D721Med (cell line): ENCODE data around the gene FTH1.
A peak's percentile ranks its signal among the peaks of the same experiment; 100 is the strongest.

Experiments used
- DNase-seq: peaks from one replicate; pipeline ENCODE4 v3.0.0; 2011; ENCODE audit warnings: low spot score; ENCODE audit not compliant: insufficient read length
- FAIRE-seq: peaks from 2 replicates; lab custom pipeline; 2011; peaks lifted over from hg19 to GRCh38; lab: Jason Lieb, UNC
- CTCF ChIP-seq: IDR thresholded peaks from 2 replicates; pipeline ENCODE4 v1.5.1; 2012; ENCODE audit warnings: mild to moderate bottlenecking, control low read depth; ENCODE audit not compliant: insufficient read depth; ENCODE audit errors: missing control alignments

The FTH1 gene

GRCh38 chr11:61950035-61950547 lies 17.3 kb downstream of the FTH1 start, which contains the start of gene BEST1:
Gene BEST1, plus strand, starts transcription at chr11:61950351. Its CDS starts 1,456 bp downstream, at chr11:61951807.
- DNase-seq, result no peak
- no peak for FAIRE-seq
- no peak for TF ChIP-seq CTCF

- TF ChIP-seq CTCF, result no peak
- FAIRE-seq (no peak), DNase-seq (no peak)
These were observed 18.0 kb downstream of the FTH1 start for GRCh38 chr11:61949169-61950034.

GRCh38 chr11:61948505-61948904 lies 18.9 kb downstream of the FTH1 start:
- DNase-seq, result no peak
- no peak for TF ChIP-seq CTCF
- FAIRE-seq, result no peak

GRCh38 chr11:61947486-61948210 lies 19.8 kb downstream of the FTH1 start:
- DNase-seq (peak; percentile 86), FAIRE-seq (no peak)
- peak; percentile 98 for TF ChIP-seq CTCF

GRCh38 chr11:61946894-61947293 lies 20.5 kb downstream of the FTH1 start:
- TF ChIP-seq CTCF, result no peak
- no peak for DNase-seq
- FAIRE-seq, result no peak

- FAIRE-seq (no peak), DNase-seq (no peak)
- no peak for TF ChIP-seq CTCF
These were observed 22.2 kb downstream of the FTH1 start for GRCh38 chr11:61945191-61945590.
